ENCODE data around the gene SMPD4.
"Not testable (repeated sequence)": the region's sequence is repeated elsewhere in the genome, so short reads cannot be mapped to it uniquely, and the experiment has no call there.

Gene SMPD4, protein sequence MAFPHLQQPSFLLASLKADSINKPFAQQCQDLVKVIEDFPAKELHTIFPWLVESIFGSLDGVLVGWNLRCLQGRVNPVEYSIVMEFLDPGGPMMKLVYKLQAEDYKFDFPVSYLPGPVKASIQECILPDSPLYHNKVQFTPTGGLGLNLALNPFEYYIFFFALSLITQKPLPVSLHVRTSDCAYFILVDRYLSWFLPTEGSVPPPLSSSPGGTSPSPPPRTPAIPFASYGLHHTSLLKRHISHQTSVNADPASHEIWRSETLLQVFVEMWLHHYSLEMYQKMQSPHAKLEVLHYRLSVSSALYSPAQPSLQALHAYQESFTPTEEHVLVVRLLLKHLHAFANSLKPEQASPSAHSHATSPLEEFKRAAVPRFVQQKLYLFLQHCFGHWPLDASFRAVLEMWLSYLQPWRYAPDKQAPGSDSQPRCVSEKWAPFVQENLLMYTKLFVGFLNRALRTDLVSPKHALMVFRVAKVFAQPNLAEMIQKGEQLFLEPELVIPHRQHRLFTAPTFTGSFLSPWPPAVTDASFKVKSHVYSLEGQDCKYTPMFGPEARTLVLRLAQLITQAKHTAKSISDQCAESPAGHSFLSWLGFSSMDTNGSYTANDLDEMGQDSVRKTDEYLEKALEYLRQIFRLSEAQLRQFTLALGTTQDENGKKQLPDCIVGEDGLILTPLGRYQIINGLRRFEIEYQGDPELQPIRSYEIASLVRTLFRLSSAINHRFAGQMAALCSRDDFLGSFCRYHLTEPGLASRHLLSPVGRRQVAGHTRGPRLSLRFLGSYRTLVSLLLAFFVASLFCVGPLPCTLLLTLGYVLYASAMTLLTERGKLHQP

GRCh38 chr2:130181325-130181879 is at the start of gene SMPD4:
TSS of gene SMPD4 (minus strand) at chr2:130181602. CDS start at chr2:130176592, 5,010 bp downstream.
- peak; percentile 94 for DNase-seq (ENCODE audit: low spot score)

GRCh38 chr2:130230907-130231306 is 49.5 kb upstream of the SMPD4 start:
- DNase-seq (ENCODE audit: low spot score) = not testable (repeated sequence)

DNA sequence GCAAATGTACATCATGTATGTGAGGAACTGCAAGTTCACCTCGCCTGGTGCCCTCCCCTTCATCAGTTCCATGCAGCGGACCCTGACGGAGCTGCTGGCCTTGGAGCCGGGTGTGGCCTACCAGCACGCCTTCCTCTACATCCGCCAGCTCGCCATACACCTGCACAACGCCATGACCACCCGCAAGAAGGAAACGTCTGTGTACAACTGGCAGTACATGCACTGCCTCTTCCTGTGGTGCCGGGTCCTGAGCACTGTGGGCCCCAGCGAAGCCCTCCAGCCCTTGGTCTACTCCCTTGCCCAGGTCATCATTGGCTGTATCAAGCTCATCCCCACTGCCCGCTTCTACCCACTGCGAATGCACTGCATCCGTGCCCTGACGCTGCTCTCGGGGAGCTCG is 49.0 kb upstream of the SMPD4 start:
- not testable (repeated sequence) for DNase-seq (ENCODE audit: low spot score)

DNA sequence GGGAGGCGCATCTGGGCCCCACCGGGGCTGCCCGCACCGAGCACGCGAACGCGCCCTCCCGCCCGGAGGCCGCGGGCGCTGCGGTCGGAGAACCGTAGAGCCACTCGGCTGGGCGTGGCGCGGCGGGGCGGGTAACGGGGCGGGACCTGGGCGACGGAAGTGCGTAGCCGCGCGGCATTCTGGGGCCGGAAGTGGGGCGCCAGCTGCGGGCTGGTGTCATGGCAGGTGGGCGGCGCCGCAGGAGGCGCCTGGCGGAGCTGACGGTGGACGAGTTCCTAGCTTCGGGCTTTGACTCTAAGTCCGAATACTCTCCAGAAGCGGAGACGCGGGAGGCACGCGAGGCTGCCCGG is 47.7 kb upstream of the SMPD4 start:
- not testable (repeated sequence) for DNase-seq (ENCODE audit: low spot score)

DNA sequence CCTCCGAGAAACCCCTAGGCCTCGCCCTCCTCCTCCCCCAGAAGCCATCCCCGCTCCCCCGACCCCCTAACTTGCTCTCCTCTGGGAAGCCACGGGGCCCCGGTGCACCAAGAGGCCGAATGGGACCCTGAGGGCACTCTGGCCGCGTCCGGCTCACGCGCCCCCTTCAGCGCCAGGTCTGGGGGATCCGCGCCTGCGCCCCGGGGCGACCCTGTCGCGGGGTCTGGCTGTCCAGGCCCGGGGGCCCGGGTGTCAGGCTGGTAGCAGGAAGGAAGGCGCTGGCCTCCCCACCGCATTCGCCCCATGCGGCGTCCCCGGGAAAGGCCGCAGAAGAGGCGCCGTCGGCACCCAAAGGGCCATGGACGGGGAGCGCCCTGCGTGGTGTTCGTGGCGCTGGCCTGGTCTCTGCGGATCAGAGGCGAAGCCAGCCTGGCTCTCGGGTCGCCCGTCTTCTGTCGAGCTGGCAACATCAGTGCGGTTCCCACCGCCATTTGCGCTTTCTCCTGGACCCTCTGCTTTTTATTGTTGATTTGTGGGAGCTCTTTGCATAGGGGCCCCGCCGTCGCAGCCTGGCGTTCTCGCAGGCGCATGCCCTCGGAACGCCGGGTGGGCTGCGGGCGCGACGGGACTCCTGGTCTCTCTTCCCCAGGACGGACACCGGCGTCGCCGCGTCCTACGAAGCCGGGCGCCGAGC is 47.2 kb upstream of the SMPD4 start:
- not testable (repeated sequence) for DNase-seq (ENCODE audit: low spot score)

DNA sequence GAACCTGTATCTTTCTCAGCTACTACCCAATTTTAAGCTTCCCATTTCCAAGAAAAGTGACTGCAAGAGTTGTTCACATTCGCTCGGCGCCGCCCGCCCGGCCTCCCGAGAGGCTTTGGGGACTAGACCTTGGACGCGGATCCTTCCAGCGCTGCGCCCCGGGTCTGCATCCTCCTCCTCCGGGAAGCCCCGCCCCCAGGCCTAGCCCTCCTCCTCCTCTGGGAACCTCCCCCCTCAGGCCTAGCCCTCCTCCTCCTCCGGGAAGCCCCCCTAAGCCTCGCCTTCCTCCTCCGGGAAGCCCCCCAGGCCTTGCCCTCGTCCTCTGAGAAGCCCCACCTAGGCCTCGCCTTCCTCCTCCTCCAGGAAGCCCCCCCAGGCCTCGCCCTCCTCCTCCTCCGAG is 46.6 kb upstream of the SMPD4 start:
- DNase-seq (ENCODE audit: low spot score) = not testable (repeated sequence)

DNA sequence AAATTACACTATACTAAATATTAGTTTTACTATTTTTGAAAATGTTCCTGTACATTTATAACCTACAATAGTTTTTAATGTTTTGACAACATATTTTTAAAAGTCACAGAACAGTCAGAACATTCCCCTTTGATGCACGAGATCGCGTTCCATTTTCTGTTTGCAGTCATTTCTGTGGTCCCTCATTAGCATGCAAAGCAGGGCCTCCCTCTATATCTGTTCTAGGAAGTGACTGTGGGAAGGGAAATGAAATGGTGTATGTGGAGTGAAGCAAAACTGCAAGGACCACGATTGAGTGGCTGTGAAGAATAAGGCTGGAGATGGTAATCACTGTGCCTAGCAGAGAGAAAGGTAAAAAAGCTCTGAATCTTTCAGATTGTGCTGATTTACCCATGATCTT is 41.1 kb upstream of the SMPD4 start:
- DNase-seq (ENCODE audit: low spot score) = not testable (repeated sequence)

DNA sequence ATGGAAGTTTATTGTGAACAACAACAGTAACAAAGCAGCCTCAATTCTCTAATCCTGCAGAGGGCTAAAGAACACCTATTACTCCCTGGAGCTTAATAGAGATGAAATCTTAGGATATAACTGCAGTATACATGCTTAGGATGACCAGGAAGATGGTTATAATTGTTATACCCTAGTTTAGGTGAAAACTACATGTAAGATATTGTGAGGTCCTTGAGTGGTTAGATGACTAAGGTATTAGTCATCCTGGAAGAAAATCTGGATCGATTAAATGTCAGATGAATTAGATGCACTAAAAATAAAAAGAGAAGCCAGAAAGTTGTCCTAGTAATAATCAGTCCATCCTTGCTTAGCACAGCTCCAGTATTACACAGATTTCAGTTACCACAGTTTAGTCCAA is 39.1 kb upstream of the SMPD4 start:
- DNase-seq (ENCODE audit: low spot score) = not testable (repeated sequence)

- not testable (repeated sequence) for DNase-seq (ENCODE audit: low spot score)
These were observed 37.7 kb upstream of the SMPD4 start for GRCh38 chr2:130219147-130219546.

GRCh38 chr2:130207051-130207450 is 25.6 kb upstream of the SMPD4 start:
- not testable (repeated sequence) for DNase-seq (ENCODE audit: low spot score)

DNA sequence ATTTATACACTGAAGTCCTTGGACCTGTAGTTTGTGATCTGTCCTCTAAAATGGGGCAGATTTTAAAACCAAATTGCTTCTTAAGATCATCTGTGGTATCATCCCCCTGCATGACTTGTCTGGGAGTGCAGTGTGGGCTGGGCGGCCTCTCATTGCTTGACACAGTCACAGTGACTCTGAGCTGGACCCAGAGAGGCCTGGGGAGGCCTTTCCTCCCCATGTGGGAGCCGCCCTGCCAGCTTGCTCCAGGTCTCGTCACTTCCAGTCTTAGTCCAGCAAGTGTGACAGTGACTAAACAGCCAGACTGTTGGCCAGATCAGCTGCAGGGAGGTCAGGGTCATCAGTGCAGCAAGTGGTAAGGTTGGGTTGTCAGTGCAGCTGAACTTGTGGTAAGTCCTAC is 21.7 kb upstream of the SMPD4 start:
- not testable (repeated sequence) for DNase-seq (ENCODE audit: low spot score)

- not testable (repeated sequence) for DNase-seq (ENCODE audit: low spot score)
These were observed 21.1 kb upstream of the SMPD4 start for GRCh38 chr2:130202518-130202917.

GRCh38 chr2:130198343-130198742 is 16.9 kb upstream of the SMPD4 start, which contains the start of gene TUBA3E:
TSS of gene TUBA3E (minus strand) at chr2:130198439. CDS start at chr2:130198360, 79 bp downstream.
- DNase-seq (ENCODE audit: low spot score) = no peak

GRCh38 chr2:130196052-130196451 is 14.7 kb upstream of the SMPD4 start:
- not testable (repeated sequence) for DNase-seq (ENCODE audit: low spot score)

DNA sequence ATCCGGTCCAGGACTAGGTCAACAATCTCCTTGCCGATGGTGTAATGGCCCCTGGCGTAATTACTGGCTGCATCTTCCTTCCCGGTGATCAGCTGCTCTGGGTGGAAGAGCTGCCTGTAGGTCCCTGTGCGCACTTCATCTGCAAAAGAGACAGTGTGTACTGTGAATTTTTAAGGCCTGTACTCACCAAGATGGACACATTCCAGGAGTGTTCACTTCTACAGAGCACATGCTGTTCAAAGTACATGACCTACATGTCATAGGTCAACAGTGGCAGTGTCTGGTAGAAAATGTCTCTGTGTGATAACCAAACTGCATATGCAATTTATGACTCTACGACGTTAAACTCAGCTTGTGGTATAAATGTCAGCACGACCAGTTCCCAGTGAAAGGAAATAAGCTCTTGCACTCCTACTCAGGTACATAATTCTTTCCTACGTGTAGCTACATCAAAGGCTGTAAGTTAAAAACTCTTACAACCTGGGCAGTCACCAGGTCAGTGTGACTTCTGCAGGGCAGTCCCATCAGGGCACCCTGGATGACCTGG is 13.8 kb upstream of the SMPD4 start:
- not testable (repeated sequence) for DNase-seq (ENCODE audit: low spot score)

DNA sequence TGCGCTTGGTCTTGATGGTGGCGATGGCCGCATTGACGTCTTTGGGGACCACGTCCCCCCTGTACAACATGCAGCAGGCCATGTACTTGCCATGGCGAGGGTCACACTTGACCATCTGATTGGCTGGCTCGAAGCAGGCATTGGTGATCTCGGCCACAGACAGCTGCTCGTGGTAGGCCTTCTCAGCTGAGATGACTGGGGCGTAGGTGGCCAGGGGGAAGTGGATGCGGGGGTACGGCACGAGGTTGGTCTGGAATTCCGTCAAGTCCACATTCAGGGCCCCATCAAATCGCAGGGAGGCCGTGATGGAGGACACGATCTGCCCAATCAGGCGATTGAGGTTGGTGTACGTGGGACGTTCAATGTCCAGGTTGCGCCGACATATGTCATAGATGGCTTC is 12.4 kb upstream of the SMPD4 start:
- not testable (repeated sequence) for DNase-seq (ENCODE audit: low spot score)

- DNase-seq (ENCODE audit: low spot score) = not testable (repeated sequence)
These were observed 11.0 kb upstream of the SMPD4 start for GRCh38 chr2:130192451-130192850.

GRCh38 chr2:130191319-130191718 is 9.9 kb upstream of the SMPD4 start:
- DNase-seq (ENCODE audit: low spot score) = not testable (repeated sequence)

- no peak for DNase-seq (ENCODE audit: low spot score)
These were observed 8.8 kb upstream of the SMPD4 start for GRCh38 chr2:130190237-130190636.

GRCh38 chr2:130188958-130189357 is 7.6 kb upstream of the SMPD4 start:
- DNase-seq (ENCODE audit: low spot score) = not testable (repeated sequence)
